ENCODE measurements around the gene A1BG. TPM values are rescaled to one million over a fixed set of nuclear protein-coding genes. Genes with fewer than 3 reads are reported as not detected.
A peak's percentile ranks its signal among the peaks of the same experiment; 100 is the strongest.

A1BG gene
- polyA plus RNA-seq, 6 donors from 2014 or later: 30.6 to 68.3 (median 50.9) TPM

- Mint-ChIP-seq H3K36me3 (peaks cover 11 to 23% of the 10 kb centered on the region in 2 donors), H3K4me1 (peaks cover 15 to 22% (median 19%) of the 10 kb centered on the region in 3 donors), H3K4me3 (peak within 1 kb of the TSS in 4 of 8 donors; percentile 15 to 62 (median 26)), H3K27ac (peak within 1 kb of the TSS in 1 of 6 donors; percentile 46), H3K9me3 (no peaks in the 10 kb centered on the region), H3K27me3 (peaks cover 6 to 28% (median 23%) of the 10 kb centered on the region in 3 donors)
- no peak for ATAC-seq (ENCODE audit: low read depth in 2 of 2)
- no peak for DNase-seq
Observed at GRCh38 chr19:58395220-58395978, 42.1 kb upstream of the A1BG start, which contains the start of gene RNF225. Gene RNF225, plus strand, starts transcription at chr19:58395656. Its CDS starts 434 bp downstream, at chr19:58396090.

GRCh38 chr19:58394821-58395219 is 41.5 kb upstream of the A1BG start:
- peaks cover 11 to 23% of the 10 kb centered on the region in 2 donors for H3K36me3 Mint-ChIP-seq
- H3K27ac Mint-ChIP-seq: peak overlapping the region in 1 of 6 donors; percentile 46
- peaks cover 6 to 28% (median 23%) of the 10 kb centered on the region in 3 donors for H3K27me3 Mint-ChIP-seq
- no peak for DNase-seq
- no peak for ATAC-seq (ENCODE audit: low read depth in 2 of 2)
- H3K4me1 Mint-ChIP-seq: peaks cover 13 to 22% (median 20%) of the 10 kb centered on the region in 3 donors
- H3K9me3 Mint-ChIP-seq: no peaks in the 10 kb centered on the region
- H3K4me3 Mint-ChIP-seq: peak overlapping the region in 1 of 8 donors; percentile 29

GRCh38 chr19:58393725-58394033 is 40.4 kb upstream of the A1BG start:
- Mint-ChIP-seq H3K4me1 (peaks cover 18 to 24% (median 22%) of the 10 kb centered on the region in 3 donors), H3K9me3 (no peaks in the 10 kb centered on the region), H3K4me3 (no peak overlapping the region), H3K27ac (no peak overlapping the region), H3K36me3 (peaks cover 17 to 23% of the 10 kb centered on the region in 2 donors), H3K27me3 (peaks cover 0 to 24% (median 23%) of the 10 kb centered on the region in 3 donors)
- ATAC-seq (ENCODE audit: low read depth in 2 of 2) (no peak), DNase-seq (no peak)

- ATAC-seq (ENCODE audit: low read depth in 2 of 2) (no peak), DNase-seq (no peak)
- H3K27me3 Mint-ChIP-seq: peaks cover 0 to 21% (median 20%) of the 10 kb centered on the region in 3 donors
- H3K4me3 Mint-ChIP-seq: peak overlapping the region in 2 of 8 donors; percentile 15 to 24
- H3K36me3 Mint-ChIP-seq: peaks cover 17 to 23% of the 10 kb centered on the region in 2 donors
- H3K9me3 Mint-ChIP-seq: no peaks in the 10 kb centered on the region
- H3K4me1 Mint-ChIP-seq: peaks cover 23 to 30% (median 23%) of the 10 kb centered on the region in 3 donors
- no peak overlapping the region for H3K27ac Mint-ChIP-seq
Observed at GRCh38 chr19:58392945-58393724, 39.8 kb upstream of the A1BG start.

GRCh38 chr19:58388175-58388526 is 34.9 kb upstream of the A1BG start:
- Mint-ChIP-seq H3K4me1 (peaks cover 13 to 55% (median 30%) of the 10 kb centered on the region in 3 donors), H3K36me3 (peaks cover 4 to 6% of the 10 kb centered on the region in 2 donors), H3K4me3 (peak overlapping the region; percentile 88 to 98 (median 96)), H3K27ac (peak overlapping the region; percentile 91 to 99 (median 98)), H3K27me3 (no peaks in the 10 kb centered on the region), H3K9me3 (no peaks in the 10 kb centered on the region)
- DNase-seq (no peak), ATAC-seq (ENCODE audit: low read depth in 2 of 2) (no peak)

- peaks cover 13 to 53% (median 33%) of the 10 kb centered on the region in 3 donors for H3K4me1 Mint-ChIP-seq
- no peaks in the 10 kb centered on the region for H3K27me3 Mint-ChIP-seq
- peak overlapping the region; percentile 98 to 99 (median 98) for H3K27ac Mint-ChIP-seq
- no peaks in the 10 kb centered on the region for H3K9me3 Mint-ChIP-seq
- ATAC-seq (ENCODE audit: low read depth in 2 of 2): peak in 1 of 2 donors; percentile 2
- H3K36me3 Mint-ChIP-seq: peaks cover 0 to 6% of the 10 kb centered on the region in 2 donors
- H3K4me3 Mint-ChIP-seq: peak overlapping the region; percentile 88 to 98 (median 96)
- no peak for DNase-seq
Observed at GRCh38 chr19:58387338-58388174, 34.3 kb upstream of the A1BG start.

- peaks cover 18 to 57% (median 41%) of the 10 kb centered on the region in 3 donors for H3K4me1 Mint-ChIP-seq
- peak; percentile 88 to 90 for ATAC-seq (ENCODE audit: low read depth in 2 of 2)
- no peaks in the 10 kb centered on the region for H3K27me3 Mint-ChIP-seq
- H3K36me3 Mint-ChIP-seq: peaks cover 0 to 6% of the 10 kb centered on the region in 2 donors
- DNase-seq: peak; percentile 94
- no peaks in the 10 kb centered on the region for H3K9me3 Mint-ChIP-seq
- H3K4me3 Mint-ChIP-seq: peak within 1 kb of the TSS; percentile 88 to 98 (median 96)
- peak within 1 kb of the TSS; percentile 98 to 99 (median 98) for H3K27ac Mint-ChIP-seq
Observed at GRCh38 chr19:58386576-58387337, 33.5 kb upstream of the A1BG start, which contains the start of gene RPS5. Gene RPS5, plus strand, starts transcription at chr19:58387269. Its CDS starts 869 bp downstream, at chr19:58388138.

GRCh38 chr19:58385891-58386575 is 32.7 kb upstream of the A1BG start:
- Mint-ChIP-seq H3K4me3 (peak overlapping the region; percentile 88 to 98 (median 96)), H3K27ac (peak overlapping the region; percentile 98 to 99 (median 98)), H3K9me3 (no peaks in the 10 kb centered on the region), H3K4me1 (peaks cover 18 to 62% (median 41%) of the 10 kb centered on the region in 3 donors), H3K36me3 (peaks cover 0 to 6% of the 10 kb centered on the region in 2 donors), H3K27me3 (no peaks in the 10 kb centered on the region)
- ATAC-seq (ENCODE audit: low read depth in 2 of 2) (no peak), DNase-seq (no peak)

- H3K4me3 Mint-ChIP-seq: peak overlapping the region; percentile 88 to 98 (median 96)
- no peaks in the 10 kb centered on the region for H3K27me3 Mint-ChIP-seq
- peak overlapping the region in 5 of 6 donors; percentile 81 to 99 (median 98) for H3K27ac Mint-ChIP-seq
- H3K9me3 Mint-ChIP-seq: no peaks in the 10 kb centered on the region
- peaks cover 0 to 6% of the 10 kb centered on the region in 2 donors for H3K36me3 Mint-ChIP-seq
- peaks cover 14 to 58% (median 42%) of the 10 kb centered on the region in 3 donors for H3K4me1 Mint-ChIP-seq
- DNase-seq (no peak), ATAC-seq (ENCODE audit: low read depth in 2 of 2) (no peak)
Observed at GRCh38 chr19:58385313-58385890, 32.1 kb upstream of the A1BG start.

- H3K4me3 Mint-ChIP-seq: peak overlapping the region in 7 of 8 donors; percentile 42 to 91 (median 74)
- ATAC-seq (ENCODE audit: low read depth in 2 of 2): no peak
- H3K4me1 Mint-ChIP-seq: peaks cover 27 to 60% (median 54%) of the 10 kb centered on the region in 3 donors
- H3K27me3 Mint-ChIP-seq: no peaks in the 10 kb centered on the region
- no peaks in the 10 kb centered on the region for H3K36me3 Mint-ChIP-seq
- H3K9me3 Mint-ChIP-seq: no peaks in the 10 kb centered on the region
- H3K27ac Mint-ChIP-seq: peak overlapping the region in 5 of 6 donors; percentile 38 to 96 (median 82)
- DNase-seq: no peak
Observed at GRCh38 chr19:58382997-58383603, 29.8 kb upstream of the A1BG start.

All from naive B cell (primary cell).